Sigmoid colon (tissue), 4 donors: ENCODE results near the gene RABGAP1L.

Experiments
- CTCF ChIP-seq, 4 experiments: fragments of 450-650 bp in 3 of 4; fragments of 200-600 bp in 1 of 4; IDR thresholded peaks; one replicate each; pipeline ENCODE4 v1.5.1; 2016 to 2019; ENCODE audit warnings: antibody characterized with exemption in 4 of 4, mild to moderate bottlenecking in 3 of 4, moderate library complexity in 2 of 4
- EP300 ChIP-seq, 4 donors: sonication (generic); formaldehyde crosslinking; IDR thresholded peaks; one replicate each; pipeline ENCODE4 v1.6.1; 2017; ENCODE audit warnings: antibody characterized with exemption in 4 of 4
- POLR2A ChIP-seq, 2 donors: fragments of 450-650 bp; IDR thresholded peaks; one replicate each; pipeline ENCODE4 v1.6.1; 2016; ENCODE audit warnings: antibody characterized with exemption in 2 of 2, mild to moderate bottlenecking in 2 of 2, moderate library complexity in 2 of 2
- POLR2AphosphoS5 ChIP-seq, 4 donors: sonication (generic); formaldehyde crosslinking; IDR thresholded peaks; one replicate each; pipeline ENCODE4 v1.6.1; 2017; ENCODE audit warnings: antibody characterized with exemption in 4 of 4

- no peak for TF ChIP-seq CTCF (IDR thresholded peaks at IDR 0.05)
- TF ChIP-seq POLR2AphosphoS5 (IDR thresholded peaks at IDR 0.05) = peak; percentile 46 to 93 (median 70)
- TF ChIP-seq POLR2A (IDR thresholded peaks at IDR 0.05) = no peak
- TF ChIP-seq EP300 (IDR thresholded peaks at IDR 0.05) = peak in 1 of 4 donors; percentile 70
Measured at GRCh38 chr1:175040324-175040879, 881.1 kb downstream of the RABGAP1L start.
